ENCODE results near the gene UGT8.

DNA sequence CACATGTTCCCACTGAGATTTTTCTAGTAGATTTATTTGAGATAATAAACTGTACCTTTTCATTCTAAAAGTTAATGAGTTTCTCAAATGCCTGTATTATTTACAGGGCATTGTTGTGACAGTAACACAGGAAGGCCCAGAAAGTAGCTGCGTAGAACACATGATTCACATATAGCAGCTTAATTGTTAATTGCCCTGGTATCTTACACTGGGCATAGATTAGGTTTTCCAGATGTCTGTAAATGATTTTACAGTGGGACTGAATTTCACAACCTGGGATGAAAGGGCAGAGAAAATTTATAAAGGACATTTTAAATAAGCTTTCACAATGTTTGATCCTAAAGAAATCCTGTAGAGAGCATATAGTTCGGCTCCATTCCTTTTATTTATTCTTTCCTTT, 27.6 kb downstream of the UGT8 start:
- TF ChIP-seq, protein P1, sequence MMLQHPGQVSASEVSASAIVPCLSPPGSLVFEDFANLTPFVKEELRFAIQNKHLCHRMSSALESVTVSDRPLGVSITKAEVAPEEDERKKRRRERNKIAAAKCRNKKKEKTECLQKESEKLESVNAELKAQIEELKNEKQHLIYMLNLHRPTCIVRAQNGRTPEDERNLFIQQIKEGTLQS (IDR thresholded peaks at IDR 0.05): no peak
- TF ChIP-seq SP1 (IDR thresholded peaks at IDR 0.05; ENCODE audit: low read depth) (no peak), POLR2AphosphoS5 (IDR thresholded peaks at IDR 0.05; ENCODE audit: low read depth, low read length) (no peak), EZH2phosphoT487 (IDR thresholded peaks at IDR 0.05; ENCODE audit: borderline replicate concordance) (no peak), RAD21 (IDR thresholded peaks at IDR 0.05; ENCODE audit: low read depth) (no peak), EZH2 (IDR thresholded peaks at IDR 0.05) (no peak), YY1 (IDR thresholded peaks at IDR 0.05; ENCODE audit: extremely low read depth, insufficient replicate concordance, low read depth, low read length) (no peak), CEBPB (IDR thresholded peaks at IDR 0.05; ENCODE audit: low read depth) (no peak)

All from HCT116 (cell line).